HG03159 (cell line): ENCODE measurements around the gene THSD4.
"Not testable (repeated sequence)": the region's sequence is repeated elsewhere in the genome, so short reads cannot be mapped to it uniquely, and the experiment has no call there.

Experiments used
- ATAC-seq: cut with Tn5 transposase; IDR thresholded peaks from one replicate; pipeline ENCODE4 v1.9.1; 2021; ENCODE audit warnings: mild to moderate bottlenecking, moderate library complexity; ENCODE audit not compliant: unreplicated experiment

The THSD4 gene

GRCh38 chr15:71186267-71186666 is 71.0 kb downstream of the THSD4 start:
- ATAC-seq = no peak

GRCh38 chr15:71187078-71187477 is 71.8 kb downstream of the THSD4 start:
- ATAC-seq = no peak

- no peak for ATAC-seq
Observed at GRCh38 chr15:71187526-71187925, 72.3 kb downstream of the THSD4 start.

GRCh38 chr15:71189718-71190117 is 74.4 kb downstream of the THSD4 start:
- no peak for ATAC-seq

GRCh38 chr15:71191296-71191695 is 76.0 kb downstream of the THSD4 start:
- no peak for ATAC-seq

- ATAC-seq = no peak
Observed at GRCh38 chr15:71192816-71193215, 77.5 kb downstream of the THSD4 start.

GRCh38 chr15:71194286-71194685 is 79.0 kb downstream of the THSD4 start:
- no peak for ATAC-seq

GRCh38 chr15:71195242-71195641 is 80.0 kb downstream of the THSD4 start:
- ATAC-seq = no peak

GRCh38 chr15:71197620-71198019 is 82.3 kb downstream of the THSD4 start:
- ATAC-seq = no peak

GRCh38 chr15:71198846-71199245 is 83.6 kb downstream of the THSD4 start:
- no peak for ATAC-seq

GRCh38 chr15:71199384-71200351 is 84.4 kb downstream of the THSD4 start:
- no peak for ATAC-seq

- no peak for ATAC-seq
Observed at GRCh38 chr15:71201477-71201876, 86.2 kb downstream of the THSD4 start.

- ATAC-seq = no peak
Observed at GRCh38 chr15:71202712-71203111, 87.4 kb downstream of the THSD4 start.

- no peak for ATAC-seq
Observed at GRCh38 chr15:71203586-71204474, 88.6 kb downstream of the THSD4 start.

- ATAC-seq = no peak
Observed at GRCh38 chr15:71207141-71207540, 91.9 kb downstream of the THSD4 start.

GRCh38 chr15:71212146-71212545 is 96.9 kb downstream of the THSD4 start:
- ATAC-seq = no peak

GRCh38 chr15:71213943-71214342 is 98.7 kb downstream of the THSD4 start:
- not testable (repeated sequence) for ATAC-seq

- no peak for ATAC-seq
Observed at GRCh38 chr15:71215126-71215894, 100.0 kb downstream of the THSD4 start.

GRCh38 chr15:71218272-71218805 is 103.1 kb downstream of the THSD4 start:
- ATAC-seq = no peak

- no peak for ATAC-seq
Observed at GRCh38 chr15:71219101-71219500, 103.8 kb downstream of the THSD4 start.

- no peak for ATAC-seq
Observed at GRCh38 chr15:71219645-71220044, 104.4 kb downstream of the THSD4 start.
